ENCODE data around the gene TPCN1. TPM values are rescaled to one million over a fixed set of nuclear protein-coding genes. Genes with fewer than 3 reads are reported as not detected.
A peak's percentile ranks its signal among the peaks of the same experiment; 100 is the strongest.

TPCN1 gene
- total RNA-seq, 1 donor from 2014 or later: 8.4 TPM

- DNase-seq (ENCODE audit: low spot score): no peak
- no peak overlapping the region for H3K4me3 Mint-ChIP-seq (ENCODE audit: unreplicated experiment)
Measured at GRCh38 chr12:113276946-113277500, 55.8 kb downstream of the TPCN1 start.

GRCh38 chr12:113277511-113277910 is 56.2 kb downstream of the TPCN1 start:
- Mint-ChIP-seq H3K4me1 (ENCODE audit: unreplicated experiment) (peaks cover 4% of the 10 kb centered on the region), H3K36me3 (ENCODE audit: low read depth, unreplicated experiment) (no peaks in the 10 kb centered on the region), H3K9me3 (ENCODE audit: unreplicated experiment) (no peaks in the 10 kb centered on the region), H3K27me3 (ENCODE audit: unreplicated experiment) (no peaks in the 10 kb centered on the region), H3K27ac (ENCODE audit: unreplicated experiment) (no peak overlapping the region), H3K4me3 (ENCODE audit: unreplicated experiment) (no peak overlapping the region)
- no peak for DNase-seq (ENCODE audit: low spot score)
- TF ChIP-seq CTCF (IDR thresholded peaks at IDR 0.05; ENCODE audit: unreplicated experiment): no peak

More at GRCh38 chr12:113276946-113277500, 55.8 kb downstream of the TPCN1 start:
- H3K27me3 Mint-ChIP-seq (ENCODE audit: unreplicated experiment): no peaks in the 10 kb centered on the region
- no peak for TF ChIP-seq CTCF (IDR thresholded peaks at IDR 0.05; ENCODE audit: unreplicated experiment)
- peaks cover 6% of the 10 kb centered on the region for H3K4me1 Mint-ChIP-seq (ENCODE audit: unreplicated experiment)
- no peaks in the 10 kb centered on the region for H3K36me3 Mint-ChIP-seq (ENCODE audit: low read depth, unreplicated experiment)
- no peaks in the 10 kb centered on the region for H3K9me3 Mint-ChIP-seq (ENCODE audit: unreplicated experiment)
- H3K27ac Mint-ChIP-seq (ENCODE audit: unreplicated experiment): no peak overlapping the region

GRCh38 chr12:113278141-113278540 is 56.9 kb downstream of the TPCN1 start:
- DNase-seq (ENCODE audit: low spot score): no peak
- no peak overlapping the region for H3K4me3 Mint-ChIP-seq (ENCODE audit: unreplicated experiment)
- no peak overlapping the region for H3K27ac Mint-ChIP-seq (ENCODE audit: unreplicated experiment)
- H3K36me3 Mint-ChIP-seq (ENCODE audit: low read depth, unreplicated experiment): no peaks in the 10 kb centered on the region
- TF ChIP-seq CTCF (IDR thresholded peaks at IDR 0.05; ENCODE audit: unreplicated experiment): no peak
- H3K9me3 Mint-ChIP-seq (ENCODE audit: unreplicated experiment): no peaks in the 10 kb centered on the region
- no peaks in the 10 kb centered on the region for H3K27me3 Mint-ChIP-seq (ENCODE audit: unreplicated experiment)
- peaks cover 3% of the 10 kb centered on the region for H3K4me1 Mint-ChIP-seq (ENCODE audit: unreplicated experiment)

GRCh38 chr12:113278633-113279032 is 57.4 kb downstream of the TPCN1 start:
- Mint-ChIP-seq H3K9me3 (ENCODE audit: unreplicated experiment) (no peaks in the 10 kb centered on the region), H3K4me3 (ENCODE audit: unreplicated experiment) (no peak overlapping the region), H3K27me3 (ENCODE audit: unreplicated experiment) (no peaks in the 10 kb centered on the region), H3K4me1 (ENCODE audit: unreplicated experiment) (peaks cover 3% of the 10 kb centered on the region), H3K27ac (ENCODE audit: unreplicated experiment) (peak overlapping the region; percentile 9), H3K36me3 (ENCODE audit: low read depth, unreplicated experiment) (no peaks in the 10 kb centered on the region)
- DNase-seq (ENCODE audit: low spot score): no peak
- no peak for TF ChIP-seq CTCF (IDR thresholded peaks at IDR 0.05; ENCODE audit: unreplicated experiment)

- no peaks in the 10 kb centered on the region for H3K9me3 Mint-ChIP-seq (ENCODE audit: unreplicated experiment)
- TF ChIP-seq CTCF (IDR thresholded peaks at IDR 0.05; ENCODE audit: unreplicated experiment): no peak
- H3K4me1 Mint-ChIP-seq (ENCODE audit: unreplicated experiment): peaks cover 12% of the 10 kb centered on the region
- no peak overlapping the region for H3K4me3 Mint-ChIP-seq (ENCODE audit: unreplicated experiment)
- no peak overlapping the region for H3K27ac Mint-ChIP-seq (ENCODE audit: unreplicated experiment)
- DNase-seq (ENCODE audit: low spot score): no peak
- H3K36me3 Mint-ChIP-seq (ENCODE audit: low read depth, unreplicated experiment): peaks cover 10% of the 10 kb centered on the region
- H3K27me3 Mint-ChIP-seq (ENCODE audit: unreplicated experiment): no peaks in the 10 kb centered on the region
Measured at GRCh38 chr12:113284751-113285150, 63.5 kb downstream of the TPCN1 start.

All from endothelial cell (in vitro differentiated cells).